PFSK-1 (cell line): ENCODE results near the gene TMEM39A.

Source experiments
- FOXP2 ChIP-seq: optimal IDR thresholded peaks from 2 replicates; pipeline ENCODE3; 2011; ENCODE audit warnings: borderline replicate concordance, control low read depth, inconsistent platforms; ENCODE audit not compliant: insufficient read depth; ENCODE audit errors: extremely low read length, extremely low read depth
- POLR2AphosphoS5 ChIP-seq: IDR thresholded peaks from 2 replicates; pipeline ENCODE4 v1.6.1; 2012; ENCODE audit warnings: low read depth, mild to moderate bottlenecking, control low read depth, low read length, moderate library complexity
- SIN3A ChIP-seq: IDR thresholded peaks from 2 replicates; pipeline ENCODE4 v1.6.1; 2012; ENCODE audit warnings: mild to moderate bottlenecking, low read length, moderate library complexity, borderline replicate concordance; ENCODE audit not compliant: insufficient read depth
- TAF1 ChIP-seq: IDR thresholded peaks from 2 replicates; pipeline ENCODE4 v1.6.1; 2012; ENCODE audit warnings: low read length, control low read depth, borderline replicate concordance; ENCODE audit not compliant: insufficient read depth
- TF ChIP-seq, protein P1 (sequence below), 2 experiments: IDR thresholded peaks; 2 replicates each; pipeline versions ENCODE4 v1.6.1 to v1.8.0; 2011 to 2012; ENCODE audit warnings: low read depth in 2 of 2, low read length in 2 of 2, control low read depth in 1 of 2, inconsistent platforms in 1 of 2, mild to moderate bottlenecking in 1 of 2, moderate library complexity in 1 of 2; ENCODE audit not compliant: insufficient read depth in 1 of 2

DNA sequence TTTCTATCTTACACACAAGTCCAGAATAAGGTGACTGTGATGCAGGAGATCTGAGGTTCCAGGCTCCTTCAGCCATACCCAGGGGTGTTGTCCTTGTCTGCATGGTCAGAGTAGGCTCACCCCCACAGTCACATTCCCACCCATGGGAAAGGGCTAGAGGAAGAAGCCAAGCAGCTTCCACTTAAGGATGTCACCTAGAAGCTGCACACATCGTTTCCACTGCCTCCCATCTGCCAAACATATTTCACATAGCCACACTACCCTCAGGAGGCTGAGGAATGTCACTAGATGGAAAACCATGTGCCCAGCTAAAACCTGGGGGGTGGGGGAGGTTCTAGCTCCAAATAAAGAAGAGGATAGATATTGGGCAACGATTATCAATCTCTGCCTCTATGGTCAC lies 58.1 kb downstream of the TMEM39A start:
- TF ChIP-seq TAF1 (no peak), POLR2AphosphoS5 (no peak), SIN3A (no peak), FOXP2 (no peak)
- TF ChIP-seq, protein P1, sequence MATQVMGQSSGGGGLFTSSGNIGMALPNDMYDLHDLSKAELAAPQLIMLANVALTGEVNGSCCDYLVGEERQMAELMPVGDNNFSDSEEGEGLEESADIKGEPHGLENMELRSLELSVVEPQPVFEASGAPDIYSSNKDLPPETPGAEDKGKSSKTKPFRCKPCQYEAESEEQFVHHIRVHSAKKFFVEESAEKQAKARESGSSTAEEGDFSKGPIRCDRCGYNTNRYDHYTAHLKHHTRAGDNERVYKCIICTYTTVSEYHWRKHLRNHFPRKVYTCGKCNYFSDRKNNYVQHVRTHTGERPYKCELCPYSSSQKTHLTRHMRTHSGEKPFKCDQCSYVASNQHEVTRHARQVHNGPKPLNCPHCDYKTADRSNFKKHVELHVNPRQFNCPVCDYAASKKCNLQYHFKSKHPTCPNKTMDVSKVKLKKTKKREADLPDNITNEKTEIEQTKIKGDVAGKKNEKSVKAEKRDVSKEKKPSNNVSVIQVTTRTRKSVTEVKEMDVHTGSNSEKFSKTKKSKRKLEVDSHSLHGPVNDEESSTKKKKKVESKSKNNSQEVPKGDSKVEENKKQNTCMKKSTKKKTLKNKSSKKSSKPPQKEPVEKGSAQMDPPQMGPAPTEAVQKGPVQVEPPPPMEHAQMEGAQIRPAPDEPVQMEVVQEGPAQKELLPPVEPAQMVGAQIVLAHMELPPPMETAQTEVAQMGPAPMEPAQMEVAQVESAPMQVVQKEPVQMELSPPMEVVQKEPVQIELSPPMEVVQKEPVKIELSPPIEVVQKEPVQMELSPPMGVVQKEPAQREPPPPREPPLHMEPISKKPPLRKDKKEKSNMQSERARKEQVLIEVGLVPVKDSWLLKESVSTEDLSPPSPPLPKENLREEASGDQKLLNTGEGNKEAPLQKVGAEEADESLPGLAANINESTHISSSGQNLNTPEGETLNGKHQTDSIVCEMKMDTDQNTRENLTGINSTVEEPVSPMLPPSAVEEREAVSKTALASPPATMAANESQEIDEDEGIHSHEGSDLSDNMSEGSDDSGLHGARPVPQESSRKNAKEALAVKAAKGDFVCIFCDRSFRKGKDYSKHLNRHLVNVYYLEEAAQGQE (IDR thresholded peaks at IDR 0.05; ENCODE audit: insufficient read depth in 1 of 2, low read depth in 2 of 2, low read length in 2 of 2): no peak
